ENCODE results near the gene C16orf95.
"Not testable (repeated sequence)": the region's sequence is repeated elsewhere in the genome, so short reads cannot be mapped to it uniquely, and the experiment has no call there.

Gene C16orf95

GRCh38 chr16:87346517-87347060, 29.4 kb upstream of the C16orf95 start:
- DNase-seq (ENCODE audit: low read depth, low spot score) = no peak

GRCh38 chr16:87345726-87346424, 28.7 kb upstream of the C16orf95 start:
- DNase-seq (ENCODE audit: low read depth, low spot score) = no peak

DNA sequence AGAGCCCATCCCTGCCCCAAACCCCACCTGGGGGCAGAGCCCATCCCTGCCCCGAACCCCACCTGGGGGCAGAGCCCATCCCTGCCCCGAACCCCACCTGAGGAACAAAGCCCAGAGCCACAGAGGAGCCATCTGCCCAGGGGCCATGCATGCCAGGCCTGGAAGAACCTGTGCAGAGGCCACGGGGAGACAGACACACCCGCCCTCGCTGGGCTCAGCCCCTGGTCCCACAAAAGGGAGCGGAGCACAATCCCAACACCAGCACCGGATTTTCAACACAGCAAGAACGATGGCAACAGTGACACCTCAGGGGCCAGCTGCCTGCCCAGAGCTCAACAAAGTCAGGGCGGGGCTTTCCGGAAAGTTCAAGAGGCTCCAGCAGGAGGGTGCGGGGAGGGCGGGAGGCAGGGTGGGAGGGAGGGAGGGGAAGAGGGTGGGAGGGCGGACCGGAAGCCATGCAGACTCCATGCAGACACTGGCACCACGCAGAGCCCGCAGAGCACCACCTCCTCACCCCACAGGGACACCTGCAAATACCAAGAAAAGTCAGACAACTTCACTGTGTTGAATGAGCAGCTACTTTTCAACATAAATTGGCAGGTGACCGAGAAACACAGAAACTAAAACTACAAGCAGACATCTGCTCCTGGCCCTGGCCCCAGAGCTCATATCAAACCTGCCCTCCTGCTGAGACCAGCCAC, 27.9 kb upstream of the C16orf95 start:
- DNase-seq (ENCODE audit: low read depth, low spot score) = peak; percentile 11

GRCh38 chr16:87344165-87344930, 27.2 kb upstream of the C16orf95 start:
- DNase-seq (ENCODE audit: low read depth, low spot score) = no peak

GRCh38 chr16:87343753-87344050, 26.5 kb upstream of the C16orf95 start:
- no peak for DNase-seq (ENCODE audit: low read depth, low spot score)

DNA sequence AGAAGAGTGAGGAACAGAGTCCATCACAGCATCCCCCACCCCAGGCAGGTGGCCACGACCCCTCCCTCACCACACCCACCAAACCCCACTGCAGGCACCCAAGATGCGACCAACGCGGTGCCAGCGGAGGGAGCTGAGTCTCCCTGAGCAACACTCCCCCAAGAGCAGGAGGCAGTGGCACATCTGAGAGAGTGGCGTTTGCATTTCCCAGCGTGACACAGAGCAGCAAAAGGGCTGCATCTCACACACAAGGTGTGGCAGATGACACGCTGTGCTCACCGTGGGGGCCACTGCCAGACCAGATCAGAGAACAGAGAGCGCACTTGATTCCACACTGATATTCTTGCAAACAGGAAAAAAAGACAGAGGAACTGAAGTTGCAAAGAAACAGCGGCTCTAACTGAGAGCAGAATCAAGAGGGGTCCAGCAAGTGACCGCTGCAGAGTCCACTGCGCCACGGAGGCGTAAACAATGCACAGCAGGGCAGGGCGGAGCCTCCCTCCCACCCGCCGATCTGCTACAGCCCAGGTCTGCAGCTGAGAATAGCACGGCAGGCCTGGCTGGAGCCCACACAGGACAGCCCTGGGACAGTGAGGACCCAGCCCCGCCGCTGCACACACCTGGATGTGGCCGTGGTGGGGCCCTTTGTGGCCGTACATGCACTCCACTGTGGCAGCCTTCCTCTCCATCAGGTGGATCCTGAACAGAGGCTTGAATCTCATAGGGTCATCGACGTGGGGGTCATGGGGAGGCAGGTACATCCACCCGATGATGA, 26.0 kb upstream of the C16orf95 start:
- DNase-seq (ENCODE audit: low read depth, low spot score) = no peak

GRCh38 chr16:87342504-87342903, 25.3 kb upstream of the C16orf95 start:
- no peak for DNase-seq (ENCODE audit: low read depth, low spot score)

DNA sequence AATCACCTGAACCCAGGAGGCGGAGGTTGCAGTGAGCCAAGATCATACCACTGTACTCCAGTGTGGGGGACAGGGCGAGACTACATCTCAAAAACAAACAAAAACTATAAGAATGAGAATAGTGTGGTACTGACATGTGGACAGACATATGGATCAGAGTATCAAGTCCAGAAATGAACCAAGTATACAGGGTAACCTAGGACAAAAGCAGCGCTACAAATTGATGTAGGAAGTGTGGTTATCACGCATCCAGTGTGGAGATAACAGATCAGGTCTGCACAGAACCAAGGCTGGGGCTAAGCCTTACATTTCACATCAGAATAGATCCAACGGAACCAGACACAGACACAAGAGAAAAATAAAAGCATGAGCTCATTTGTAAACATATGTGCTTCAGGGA, 23.0 kb upstream of the C16orf95 start:
- no peak for DNase-seq (ENCODE audit: low read depth, low spot score)

- DNase-seq (ENCODE audit: low read depth, low spot score) = not testable (repeated sequence)
Observed at GRCh38 chr16:87339724-87340105, 22.5 kb upstream of the C16orf95 start.

GRCh38 chr16:87339086-87339723, 22.0 kb upstream of the C16orf95 start:
- no peak for DNase-seq (ENCODE audit: low read depth, low spot score)

- DNase-seq (ENCODE audit: low read depth, low spot score) = no peak
Observed at GRCh38 chr16:87338155-87338765, 21.1 kb upstream of the C16orf95 start.

GRCh38 chr16:87337262-87337771, 20.1 kb upstream of the C16orf95 start:
- no peak for DNase-seq (ENCODE audit: low read depth, low spot score)

DNA sequence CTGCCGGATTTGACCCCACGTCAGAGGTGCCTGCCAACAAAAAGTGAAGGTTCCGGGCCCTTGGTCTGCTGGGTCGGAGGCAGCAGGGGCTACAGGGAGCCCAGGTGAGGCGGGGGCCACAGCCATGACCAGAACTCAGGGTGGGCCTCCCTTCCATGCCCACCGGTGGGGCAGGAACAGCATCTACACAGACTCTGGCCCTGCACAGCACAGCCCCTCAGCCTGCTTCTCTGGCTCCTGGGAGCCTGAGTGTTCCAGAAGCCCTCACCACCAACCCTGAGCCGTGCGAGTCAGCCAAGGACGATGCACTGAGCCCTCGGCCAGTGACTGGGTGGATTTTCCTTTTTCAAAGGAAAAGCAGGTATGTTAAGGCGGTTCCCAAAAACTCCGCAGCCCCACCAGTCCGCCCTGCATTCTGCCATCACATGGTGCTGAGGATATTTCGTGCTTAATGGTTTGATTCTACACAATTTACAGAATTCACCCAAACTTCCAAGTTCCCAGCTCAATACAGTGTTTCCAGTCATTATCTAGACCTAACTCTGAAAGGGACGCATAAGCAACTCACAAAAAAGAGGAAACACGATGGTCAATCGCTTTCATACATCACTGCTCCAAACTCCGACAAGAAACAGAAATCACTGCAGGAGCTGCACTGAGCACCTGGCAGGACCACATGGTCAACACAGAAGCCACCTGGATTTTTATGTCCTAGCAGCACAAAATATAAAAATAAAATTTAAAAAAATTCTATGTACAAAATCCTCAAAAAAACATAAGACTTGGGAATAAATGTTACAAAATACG, 19.4 kb upstream of the C16orf95 start:
- DNase-seq (ENCODE audit: low read depth, low spot score) = no peak

GRCh38 chr16:87335625-87336433, 18.6 kb upstream of the C16orf95 start:
- DNase-seq (ENCODE audit: low read depth, low spot score) = no peak

- DNase-seq (ENCODE audit: low read depth, low spot score) = no peak
Observed at GRCh38 chr16:87334651-87335624, 17.7 kb upstream of the C16orf95 start.

DNA sequence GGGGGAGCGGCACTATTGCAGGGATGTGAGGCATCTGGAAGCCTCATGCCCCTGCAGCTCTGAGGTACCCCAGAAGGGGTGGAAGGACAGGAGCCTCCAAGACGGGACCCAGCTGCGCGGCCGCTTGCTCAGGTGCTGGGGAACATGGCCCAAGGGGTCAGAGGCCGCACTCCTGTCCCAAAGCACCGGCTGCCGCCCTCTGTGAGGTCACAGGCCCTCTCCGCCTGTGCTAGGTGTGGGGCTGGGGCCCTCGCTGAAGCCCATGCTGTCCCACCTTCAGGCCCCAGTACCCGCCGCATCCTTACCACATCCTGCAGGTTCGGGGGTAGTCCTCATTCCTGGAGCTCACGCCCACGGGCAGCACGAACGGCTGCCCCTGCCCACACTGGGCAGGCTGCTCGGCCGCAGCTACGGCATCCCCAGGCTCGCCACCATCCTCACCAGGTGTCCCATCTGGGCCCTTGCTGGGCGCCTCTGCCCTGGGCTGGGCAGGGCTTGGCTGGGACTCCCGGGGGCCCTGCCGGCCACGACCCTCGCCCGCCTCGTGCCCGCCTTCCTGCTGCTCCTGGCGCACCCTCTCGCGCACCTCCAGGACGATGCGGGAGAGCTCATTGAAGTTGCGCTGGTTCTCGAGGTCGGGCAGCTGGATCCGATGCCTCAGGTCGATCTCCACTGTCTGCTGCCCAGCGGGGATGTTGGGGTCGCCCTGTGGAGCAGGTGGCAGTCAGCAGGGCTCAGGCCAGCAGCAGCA, 16.6 kb upstream of the C16orf95 start:
- no peak for DNase-seq (ENCODE audit: low read depth, low spot score)

DNA sequence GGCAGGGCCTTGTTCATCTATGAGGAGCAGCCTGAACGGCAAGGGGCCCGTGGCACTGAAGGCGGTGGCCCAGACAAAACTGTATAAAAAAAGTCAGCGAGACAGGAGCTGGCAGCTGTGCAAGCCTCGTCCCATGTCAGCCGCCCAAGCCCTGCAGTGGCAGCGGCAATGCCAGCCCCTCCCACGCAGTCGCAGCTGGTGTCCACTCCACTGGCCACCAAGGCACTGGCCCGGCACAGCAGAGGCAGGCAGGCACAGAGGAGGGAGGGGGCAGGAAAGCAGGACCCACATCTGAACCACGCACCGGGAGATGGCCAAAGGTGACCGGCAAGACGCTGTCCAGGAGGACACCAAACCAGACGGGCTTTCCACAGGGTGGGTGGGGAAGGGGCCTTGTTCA, 15.9 kb upstream of the C16orf95 start:
- DNase-seq (ENCODE audit: low read depth, low spot score) = no peak
